Neural cell (in vitro differentiated cells): Measurements from ENCODE around the gene EMC10.

Source experiments
- CTCF ChIP-seq: fragments of 450-650 bp; IDR thresholded peaks from 2 replicates; pipeline ENCODE4 v1.5.1; 2014; ENCODE audit warnings: antibody characterized with exemption, mild to moderate bottlenecking, moderate library complexity; ENCODE audit not compliant: poor library complexity, severe bottlenecking
- EP300 ChIP-seq: fragments of 450-650 bp; conservative IDR thresholded peaks from 2 replicates; pipeline ENCODE4 v1.6.1; 2014; ENCODE audit warnings: antibody characterized with exemption, mild to moderate bottlenecking, moderate library complexity; ENCODE audit not compliant: poor library complexity, severe bottlenecking
- EZH2 ChIP-seq: fragments of 200-600, 300-800 bp; shearing (Covaris generic), sonication (generic); IDR thresholded peaks from 2 replicates; pipeline ENCODE4 v1.6.1; 2014; ENCODE audit warnings: antibody characterized with exemption, low read length, borderline replicate concordance, mild to moderate bottlenecking; ENCODE audit not compliant: insufficient read depth, poor library complexity, severe bottlenecking
- MXI1 ChIP-seq: fragments of 450-650 bp; conservative IDR thresholded peaks from 2 replicates; pipeline ENCODE4 v1.6.1; 2014; ENCODE audit warnings: antibody characterized with exemption, mild to moderate bottlenecking; ENCODE audit not compliant: poor library complexity, severe bottlenecking
- POLR2AphosphoS5 ChIP-seq: IDR thresholded peaks from 2 replicates; pipeline ENCODE4 v1.6.1; 2012
- TAF1 ChIP-seq: IDR thresholded peaks from 2 replicates; pipeline ENCODE4 v1.6.1; 2012; ENCODE audit warnings: low read depth
- TF ChIP-seq, protein P1 (sequence below): IDR thresholded peaks from 2 replicates; pipeline ENCODE4 v1.6.1; 2012; ENCODE audit warnings: borderline replicate concordance

DNA sequence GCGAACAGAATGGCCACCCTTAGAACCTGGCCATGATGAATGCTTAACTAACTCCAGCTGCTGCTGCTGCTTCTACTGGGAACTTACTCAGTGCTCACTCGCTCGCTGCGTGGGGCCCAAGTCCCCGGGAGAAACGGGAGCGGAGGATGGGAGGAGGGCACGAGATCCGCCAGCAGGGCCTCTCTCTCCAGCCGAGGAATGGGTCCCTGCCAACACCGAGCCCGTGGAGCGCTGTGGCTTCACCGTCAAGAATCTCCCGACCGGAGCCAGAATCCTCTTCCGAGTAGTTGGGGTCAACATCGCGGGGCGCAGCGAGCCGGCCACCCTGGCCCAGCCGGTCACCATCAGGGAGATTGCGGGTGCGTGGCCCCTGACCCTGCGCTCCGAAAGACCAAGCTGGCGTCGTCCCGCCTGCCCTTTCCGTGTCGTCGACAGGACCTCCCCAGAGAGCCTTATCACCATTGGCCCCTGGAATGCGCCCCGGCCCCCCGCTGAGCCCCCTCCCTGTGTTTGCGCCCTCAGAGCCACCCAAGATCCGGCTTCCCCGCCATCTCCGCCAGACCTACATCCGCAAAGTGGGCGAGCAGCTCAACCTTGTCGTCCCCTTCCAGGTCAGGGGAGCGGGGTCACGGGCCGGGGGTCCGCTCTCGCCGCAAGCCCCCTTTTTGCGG, 17.8 kb upstream of the EMC10 start:
- TF ChIP-seq TAF1, result no peak
- no peak for TF ChIP-seq POLR2AphosphoS5
- TF ChIP-seq CTCF, result no peak
- no peak for TF ChIP-seq EP300
- no peak for TF ChIP-seq EZH2
- TF ChIP-seq MXI1, result no peak
- TF ChIP-seq, protein P1, sequence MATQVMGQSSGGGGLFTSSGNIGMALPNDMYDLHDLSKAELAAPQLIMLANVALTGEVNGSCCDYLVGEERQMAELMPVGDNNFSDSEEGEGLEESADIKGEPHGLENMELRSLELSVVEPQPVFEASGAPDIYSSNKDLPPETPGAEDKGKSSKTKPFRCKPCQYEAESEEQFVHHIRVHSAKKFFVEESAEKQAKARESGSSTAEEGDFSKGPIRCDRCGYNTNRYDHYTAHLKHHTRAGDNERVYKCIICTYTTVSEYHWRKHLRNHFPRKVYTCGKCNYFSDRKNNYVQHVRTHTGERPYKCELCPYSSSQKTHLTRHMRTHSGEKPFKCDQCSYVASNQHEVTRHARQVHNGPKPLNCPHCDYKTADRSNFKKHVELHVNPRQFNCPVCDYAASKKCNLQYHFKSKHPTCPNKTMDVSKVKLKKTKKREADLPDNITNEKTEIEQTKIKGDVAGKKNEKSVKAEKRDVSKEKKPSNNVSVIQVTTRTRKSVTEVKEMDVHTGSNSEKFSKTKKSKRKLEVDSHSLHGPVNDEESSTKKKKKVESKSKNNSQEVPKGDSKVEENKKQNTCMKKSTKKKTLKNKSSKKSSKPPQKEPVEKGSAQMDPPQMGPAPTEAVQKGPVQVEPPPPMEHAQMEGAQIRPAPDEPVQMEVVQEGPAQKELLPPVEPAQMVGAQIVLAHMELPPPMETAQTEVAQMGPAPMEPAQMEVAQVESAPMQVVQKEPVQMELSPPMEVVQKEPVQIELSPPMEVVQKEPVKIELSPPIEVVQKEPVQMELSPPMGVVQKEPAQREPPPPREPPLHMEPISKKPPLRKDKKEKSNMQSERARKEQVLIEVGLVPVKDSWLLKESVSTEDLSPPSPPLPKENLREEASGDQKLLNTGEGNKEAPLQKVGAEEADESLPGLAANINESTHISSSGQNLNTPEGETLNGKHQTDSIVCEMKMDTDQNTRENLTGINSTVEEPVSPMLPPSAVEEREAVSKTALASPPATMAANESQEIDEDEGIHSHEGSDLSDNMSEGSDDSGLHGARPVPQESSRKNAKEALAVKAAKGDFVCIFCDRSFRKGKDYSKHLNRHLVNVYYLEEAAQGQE, result no peak
